Hepatocyte (in vitro differentiated cells): Measurements from ENCODE around the gene RRP1.

ENCODE experiments used
- CTCF ChIP-seq: fragments of 200-600 bp; sonication (generic); IDR thresholded peaks from 2 replicates; pipeline ENCODE4 v1.5.1; 2016; ENCODE audit warnings: antibody characterized with exemption, mild to moderate bottlenecking; ENCODE audit not compliant: poor library complexity
- EZH2 ChIP-seq: fragments of 200-600 bp; sonication (generic); IDR thresholded peaks from 2 replicates; pipeline ENCODE4 v1.6.1; 2016; ENCODE audit warnings: antibody characterized with exemption, mild to moderate bottlenecking, borderline replicate concordance

GRCh38 chr21:43739621-43740435 lies 49.5 kb upstream of the RRP1 start:
- no peak for TF ChIP-seq CTCF
- no peak for TF ChIP-seq EZH2
